Vagina (tissue), 2 donors: ENCODE data around the gene TRIO. TPM values are rescaled to one million over a fixed set of nuclear protein-coding genes. Genes with fewer than 3 reads are reported as not detected.

Experiments
- DNase-seq, 2 donors: peaks; one replicate each; pipeline ENCODE4 v3.0.0-alpha.2; 2017; ENCODE audit errors: extremely low spot score in 2 of 2
- H3K27ac ChIP-seq: fragments of 200-600 bp; sonication (generic); one replicate; pipeline ENCODE4 v1.5.1; 2019
- H3K27me3 ChIP-seq: fragments of 200-600 bp; sonication (generic); one replicate; pipeline ENCODE4 v1.5.1; 2019
- H3K36me3 ChIP-seq, 2 donors: fragments of 200-600 bp; sonication (generic); one replicate each; pipeline ENCODE4 v1.5.1; 2017 to 2019
- H3K4me1 ChIP-seq: fragments of 200-600 bp; sonication (generic); one replicate; pipeline ENCODE4 v1.5.1; 2019
- H3K4me3 ChIP-seq, 2 donors: fragments of 200-600 bp; sonication (generic); 1 replicate in 1 of 2; 2 replicates in 1 of 2; pipeline ENCODE4 v1.5.1; 2016 to 2019
- H3K9me3 ChIP-seq: fragments of 200-600 bp; sonication (generic); one replicate; pipeline ENCODE4 v1.5.1; 2019
- POLR2A ChIP-seq, 2 donors: fragments of 450-650 bp; IDR thresholded peaks; one replicate each; pipeline ENCODE4 v1.6.1; 2017; ENCODE audit warnings: antibody characterized with exemption in 2 of 2, mild to moderate bottlenecking in 2 of 2, moderate library complexity in 2 of 2
- POLR2AphosphoS5 ChIP-seq, 2 donors: sonication (generic); formaldehyde crosslinking; IDR thresholded peaks; one replicate each; pipeline ENCODE4 v1.9.0; 2017; ENCODE audit warnings: antibody characterized with exemption in 2 of 2, mild to moderate bottlenecking in 2 of 2, low read depth in 1 of 2; ENCODE audit not compliant: insufficient read depth in 1 of 2
- intact Hi-C: fragments of 100-400 bp; cut with DNase I; formaldehyde crosslinking; loops from one replicate; pipeline ENCODE4 v1.15.1; 2023
- total RNA-seq: library from RNA; depleted of rRNA; stranded (reverse); fragments of >200 nt; gene quantifications from one replicate; pipeline ENCODE4 v1.2.3, GENCODE V29; 2016
- TF ChIP-seq, protein P1 (sequence below), 3 experiments: fragments of 450-650 bp in 2 of 3; fragments of 200-600 bp in 1 of 3; sonication (generic) in 1 of 3; IDR thresholded peaks; one replicate each; pipeline ENCODE4 v1.5.1; 2017 to 2019; ENCODE audit warnings: antibody characterized with exemption in 3 of 3, mild to moderate bottlenecking in 2 of 3, moderate library complexity in 2 of 3

Gene TRIO
- total RNA-seq, 1 donor from 2014 or later = 142 TPM

- no peak overlapping the region for H3K4me3 ChIP-seq
- H3K36me3 ChIP-seq = no peaks in the 10 kb centered on the region
- TF ChIP-seq POLR2AphosphoS5 (IDR thresholded peaks at IDR 0.05; ENCODE audit: insufficient read depth in 1 of 2, low read depth in 1 of 2) (no peak), POLR2A (IDR thresholded peaks at IDR 0.05) (no peak)
- TF ChIP-seq, protein P1, sequence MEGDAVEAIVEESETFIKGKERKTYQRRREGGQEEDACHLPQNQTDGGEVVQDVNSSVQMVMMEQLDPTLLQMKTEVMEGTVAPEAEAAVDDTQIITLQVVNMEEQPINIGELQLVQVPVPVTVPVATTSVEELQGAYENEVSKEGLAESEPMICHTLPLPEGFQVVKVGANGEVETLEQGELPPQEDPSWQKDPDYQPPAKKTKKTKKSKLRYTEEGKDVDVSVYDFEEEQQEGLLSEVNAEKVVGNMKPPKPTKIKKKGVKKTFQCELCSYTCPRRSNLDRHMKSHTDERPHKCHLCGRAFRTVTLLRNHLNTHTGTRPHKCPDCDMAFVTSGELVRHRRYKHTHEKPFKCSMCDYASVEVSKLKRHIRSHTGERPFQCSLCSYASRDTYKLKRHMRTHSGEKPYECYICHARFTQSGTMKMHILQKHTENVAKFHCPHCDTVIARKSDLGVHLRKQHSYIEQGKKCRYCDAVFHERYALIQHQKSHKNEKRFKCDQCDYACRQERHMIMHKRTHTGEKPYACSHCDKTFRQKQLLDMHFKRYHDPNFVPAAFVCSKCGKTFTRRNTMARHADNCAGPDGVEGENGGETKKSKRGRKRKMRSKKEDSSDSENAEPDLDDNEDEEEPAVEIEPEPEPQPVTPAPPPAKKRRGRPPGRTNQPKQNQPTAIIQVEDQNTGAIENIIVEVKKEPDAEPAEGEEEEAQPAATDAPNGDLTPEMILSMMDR (IDR thresholded peaks at IDR 0.05) = no peak
- H3K27ac ChIP-seq = no peak overlapping the region
- H3K27me3 ChIP-seq = no peaks in the 10 kb centered on the region
- intact Hi-C loops = no loop called here
- DNase-seq = no peak
- no peaks in the 10 kb centered on the region for H3K9me3 ChIP-seq
- peaks cover 23% of the 10 kb centered on the region for H3K4me1 ChIP-seq
These were observed 114.9 kb downstream of the TRIO start for GRCh38 chr5:14257995-14258403.

- Histone ChIP-seq H3K4me1 (peaks cover 23% of the 10 kb centered on the region), H3K9me3 (no peaks in the 10 kb centered on the region), H3K4me3 (no peak overlapping the region), H3K27ac (no peak overlapping the region), H3K27me3 (no peaks in the 10 kb centered on the region), H3K36me3 (no peaks in the 10 kb centered on the region)
- DNase-seq = no peak
- intact Hi-C loops = no loop called here
- TF ChIP-seq POLR2AphosphoS5 (IDR thresholded peaks at IDR 0.05; ENCODE audit: insufficient read depth in 1 of 2, low read depth in 1 of 2) = no peak
- no peak for TF ChIP-seq POLR2A (IDR thresholded peaks at IDR 0.05)
- TF ChIP-seq, protein P1 (IDR thresholded peaks at IDR 0.05) = no peak
These were observed 115.7 kb downstream of the TRIO start for GRCh38 chr5:14258840-14259239.

- H3K4me3 ChIP-seq = no peak overlapping the region
- no peak for DNase-seq
- peaks cover 29% of the 10 kb centered on the region for H3K4me1 ChIP-seq
- no peaks in the 10 kb centered on the region for H3K9me3 ChIP-seq
- no peaks in the 10 kb centered on the region for H3K27me3 ChIP-seq
- TF ChIP-seq POLR2A (IDR thresholded peaks at IDR 0.05) (no peak), POLR2AphosphoS5 (IDR thresholded peaks at IDR 0.05; ENCODE audit: insufficient read depth in 1 of 2, low read depth in 1 of 2) (no peak)
- TF ChIP-seq, protein P1 (IDR thresholded peaks at IDR 0.05) = no peak
- H3K36me3 ChIP-seq = no peaks in the 10 kb centered on the region
- no peak overlapping the region for H3K27ac ChIP-seq
- intact Hi-C loops = no loop called here
These were observed 117.5 kb downstream of the TRIO start for GRCh38 chr5:14260637-14261036.

DNA sequence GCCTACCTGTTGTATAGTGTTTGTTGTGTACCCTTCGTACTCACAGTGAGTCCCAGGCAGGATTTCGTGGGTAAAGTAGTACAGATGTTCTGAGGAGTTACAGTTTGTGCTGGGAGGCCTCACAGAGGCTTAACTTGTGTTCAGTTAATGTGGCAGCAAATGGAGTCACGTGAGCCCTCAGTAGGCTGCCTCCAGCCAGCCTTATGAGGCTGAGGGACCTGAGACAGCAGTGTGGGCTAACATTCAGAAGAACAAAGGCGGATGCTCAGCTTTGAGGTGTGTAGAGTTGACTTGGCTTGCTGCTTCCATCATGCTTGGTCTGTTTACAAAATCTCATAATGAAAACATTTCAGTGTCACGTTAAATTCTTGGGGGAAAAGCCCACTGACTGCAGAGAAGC is 118.1 kb downstream of the TRIO start:
- intact Hi-C loops = no loop called here
- Histone ChIP-seq H3K36me3 (no peaks in the 10 kb centered on the region), H3K27me3 (no peaks in the 10 kb centered on the region), H3K4me1 (peaks cover 31% of the 10 kb centered on the region), H3K27ac (no peak overlapping the region), H3K4me3 (no peak overlapping the region), H3K9me3 (no peaks in the 10 kb centered on the region)
- no peak for DNase-seq
- TF ChIP-seq, protein P1 (IDR thresholded peaks at IDR 0.05) = no peak
- TF ChIP-seq POLR2A (IDR thresholded peaks at IDR 0.05) = no peak
- no peak for TF ChIP-seq POLR2AphosphoS5 (IDR thresholded peaks at IDR 0.05; ENCODE audit: insufficient read depth in 1 of 2, low read depth in 1 of 2)

GRCh38 chr5:14261856-14262611 is 118.9 kb downstream of the TRIO start:
- Histone ChIP-seq H3K9me3 (no peaks in the 10 kb centered on the region), H3K4me3 (no peak overlapping the region), H3K36me3 (no peaks in the 10 kb centered on the region), H3K27ac (no peak overlapping the region), H3K4me1 (peaks cover 31% of the 10 kb centered on the region), H3K27me3 (no peaks in the 10 kb centered on the region)
- no peak for DNase-seq
- no peak for TF ChIP-seq POLR2A (IDR thresholded peaks at IDR 0.05)
- TF ChIP-seq POLR2AphosphoS5 (IDR thresholded peaks at IDR 0.05; ENCODE audit: insufficient read depth in 1 of 2, low read depth in 1 of 2) = no peak
- TF ChIP-seq, protein P1 (IDR thresholded peaks at IDR 0.05) = no peak
- intact Hi-C loops = no loop called here
